ENCODE data around the gene SLC25A45.

The SLC25A45 gene

DNA sequence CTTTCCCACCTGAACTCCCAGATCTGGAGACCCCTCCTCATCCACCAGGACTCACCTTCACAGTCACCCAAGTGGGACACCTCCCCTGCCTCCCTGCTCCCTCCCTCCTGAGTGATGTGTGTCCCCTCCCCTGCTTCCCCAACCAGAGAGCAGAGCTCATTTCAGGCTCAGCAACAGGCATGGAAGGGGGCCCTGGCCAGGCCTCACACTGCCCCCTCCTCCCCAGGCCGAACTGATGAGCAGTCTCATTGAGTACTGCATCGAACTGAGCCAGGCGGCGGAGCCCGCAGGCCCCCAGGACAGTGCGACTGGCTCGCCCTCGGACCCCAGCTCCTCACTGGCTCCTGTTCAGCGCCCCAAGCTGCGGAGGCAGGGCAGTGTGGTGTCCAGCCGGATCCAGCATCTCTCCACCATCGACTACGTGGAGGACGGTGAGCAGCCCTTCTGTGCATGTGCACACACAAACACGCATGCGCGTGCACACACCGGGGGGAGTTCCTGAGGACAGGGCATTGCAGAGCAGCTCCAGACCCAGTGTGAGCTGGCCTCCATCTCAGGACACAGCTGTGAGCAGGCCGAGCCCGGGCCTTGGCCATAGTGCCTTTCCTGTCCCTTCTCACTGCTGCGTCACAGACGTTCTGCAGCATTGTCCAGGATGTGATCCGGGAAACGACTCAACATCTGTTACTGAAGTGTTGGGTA is 22.3 kb upstream of the SLC25A45 start:
- DNase-seq (ENCODE audit: low spot score): no peak

DNA sequence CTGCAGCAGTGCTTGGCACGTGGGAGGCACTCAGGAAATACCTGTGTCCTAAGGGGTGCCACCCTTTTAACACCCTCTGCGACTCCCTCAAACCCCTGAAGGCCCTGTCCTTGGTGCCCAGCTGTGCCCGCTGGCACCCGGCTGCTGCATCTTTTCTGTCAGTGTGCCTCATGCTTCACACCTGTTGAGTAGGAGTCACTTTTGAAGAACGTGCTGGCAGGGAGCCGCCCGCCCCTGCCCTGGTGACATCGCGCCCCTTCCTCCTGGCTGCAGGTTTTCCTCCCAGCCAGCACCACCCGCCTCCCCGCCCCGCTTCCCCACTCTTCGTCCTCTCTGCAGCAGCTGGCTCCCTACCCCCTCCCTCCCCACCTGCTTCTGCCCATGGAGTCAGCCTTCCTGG is 21.8 kb upstream of the SLC25A45 start:
- peak; percentile 53 for DNase-seq (ENCODE audit: low spot score)

- DNase-seq (ENCODE audit: low spot score): peak; percentile 94
Measured at GRCh38 chr11:65403607-65404121, 21.2 kb upstream of the SLC25A45 start.

GRCh38 chr11:65402790-65403189 is 20.3 kb upstream of the SLC25A45 start:
- no peak for DNase-seq (ENCODE audit: low spot score)

DNA sequence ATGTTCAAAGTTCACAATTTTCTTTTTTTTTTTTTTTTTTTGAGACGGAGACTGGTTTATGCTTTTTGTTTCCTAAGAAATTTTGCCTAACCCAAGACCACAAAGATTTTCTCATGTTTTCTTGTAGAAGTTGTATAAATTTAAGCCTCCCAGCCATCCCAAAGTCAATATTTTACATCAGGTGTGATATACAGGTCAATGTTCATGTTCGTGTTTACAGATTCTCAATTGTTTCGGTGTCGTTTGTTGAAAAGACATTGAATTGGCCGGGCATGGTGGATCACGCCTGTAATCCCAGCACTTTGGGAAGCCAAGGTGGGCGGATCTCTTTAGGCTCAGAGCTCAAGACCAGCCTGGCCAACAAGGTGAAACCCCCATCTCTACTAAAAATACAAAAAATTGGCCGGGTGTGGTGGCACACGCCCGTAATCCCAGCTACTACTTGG is 19.4 kb upstream of the SLC25A45 start:
- no peak for DNase-seq (ENCODE audit: low spot score)

DNA sequence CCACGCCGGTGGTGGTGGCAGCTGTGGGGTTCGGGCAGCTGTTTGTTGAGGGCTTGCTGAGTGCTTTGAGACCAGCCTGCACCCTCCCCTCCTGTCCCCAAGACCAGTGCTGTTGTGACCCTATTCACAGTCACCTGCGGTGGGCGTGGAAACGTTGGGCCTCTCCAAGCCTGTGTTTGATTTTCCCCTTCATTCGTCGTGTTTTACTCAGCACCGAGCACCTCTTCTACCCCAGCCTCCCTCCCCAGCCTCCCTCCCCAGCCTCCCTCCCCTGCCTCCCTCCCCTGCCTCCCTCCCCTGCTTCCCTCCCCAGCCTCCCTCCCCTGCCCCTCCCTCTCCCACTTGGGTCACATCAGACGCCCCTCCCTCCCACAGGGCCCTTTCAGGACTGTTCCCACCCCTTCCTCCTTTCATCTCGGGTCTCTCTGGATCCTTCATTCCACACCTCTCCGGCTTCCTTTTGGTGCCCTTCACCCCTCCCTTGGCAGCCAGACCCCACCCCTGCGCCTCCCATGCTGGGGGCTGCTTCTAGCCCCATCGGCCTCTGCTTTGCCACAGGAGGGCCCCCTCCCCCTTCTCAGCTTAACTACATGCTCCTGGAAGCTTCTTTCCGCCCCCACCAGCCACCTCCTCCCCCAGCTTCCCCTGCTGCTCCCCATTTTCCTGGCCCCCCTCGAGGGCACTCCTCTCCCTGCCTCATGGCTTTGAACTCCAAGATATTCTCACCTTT is 18.8 kb upstream of the SLC25A45 start:
- DNase-seq (ENCODE audit: low spot score): no peak

GRCh38 chr11:65400307-65401072 is 18.0 kb upstream of the SLC25A45 start:
- no peak for DNase-seq (ENCODE audit: low spot score)

GRCh38 chr11:65399845-65400244 is 17.4 kb upstream of the SLC25A45 start:
- no peak for DNase-seq (ENCODE audit: low spot score)

GRCh38 chr11:65399249-65399648 is 16.8 kb upstream of the SLC25A45 start:
- DNase-seq (ENCODE audit: low spot score): no peak

- no peak for DNase-seq (ENCODE audit: low spot score)
Measured at GRCh38 chr11:65398362-65398910, 16.0 kb upstream of the SLC25A45 start.

GRCh38 chr11:65396769-65397745 is 14.6 kb upstream of the SLC25A45 start:
- no peak for DNase-seq (ENCODE audit: low spot score)

- DNase-seq (ENCODE audit: low spot score): no peak
Measured at GRCh38 chr11:65395961-65396530, 13.6 kb upstream of the SLC25A45 start.

- no peak for DNase-seq (ENCODE audit: low spot score)
Measured at GRCh38 chr11:65394125-65394536, 11.7 kb upstream of the SLC25A45 start.

- no peak for DNase-seq (ENCODE audit: low spot score)
Measured at GRCh38 chr11:65393513-65394079, 11.2 kb upstream of the SLC25A45 start.

DNA sequence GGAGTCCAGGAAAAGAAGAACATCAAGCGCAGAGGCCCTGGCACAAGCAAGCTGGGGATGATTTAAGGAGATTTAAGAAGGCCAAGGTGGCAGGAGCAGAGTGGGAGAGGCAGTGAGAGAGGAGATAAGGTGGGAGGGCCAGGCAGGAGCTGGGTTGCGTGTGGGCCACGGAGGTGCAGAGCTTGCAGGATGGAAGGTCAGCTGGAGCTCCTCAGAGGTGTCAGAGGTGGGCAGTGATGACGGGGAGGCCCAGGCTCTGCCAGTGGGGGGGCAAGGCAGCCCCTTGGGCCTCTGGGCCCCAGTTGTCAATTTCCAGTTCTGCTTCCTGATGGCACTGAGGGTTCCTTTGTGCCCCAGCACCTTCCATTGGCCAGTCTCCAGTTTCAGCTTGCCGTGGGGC is 10.5 kb upstream of the SLC25A45 start:
- DNase-seq (ENCODE audit: low spot score): no peak

DNA sequence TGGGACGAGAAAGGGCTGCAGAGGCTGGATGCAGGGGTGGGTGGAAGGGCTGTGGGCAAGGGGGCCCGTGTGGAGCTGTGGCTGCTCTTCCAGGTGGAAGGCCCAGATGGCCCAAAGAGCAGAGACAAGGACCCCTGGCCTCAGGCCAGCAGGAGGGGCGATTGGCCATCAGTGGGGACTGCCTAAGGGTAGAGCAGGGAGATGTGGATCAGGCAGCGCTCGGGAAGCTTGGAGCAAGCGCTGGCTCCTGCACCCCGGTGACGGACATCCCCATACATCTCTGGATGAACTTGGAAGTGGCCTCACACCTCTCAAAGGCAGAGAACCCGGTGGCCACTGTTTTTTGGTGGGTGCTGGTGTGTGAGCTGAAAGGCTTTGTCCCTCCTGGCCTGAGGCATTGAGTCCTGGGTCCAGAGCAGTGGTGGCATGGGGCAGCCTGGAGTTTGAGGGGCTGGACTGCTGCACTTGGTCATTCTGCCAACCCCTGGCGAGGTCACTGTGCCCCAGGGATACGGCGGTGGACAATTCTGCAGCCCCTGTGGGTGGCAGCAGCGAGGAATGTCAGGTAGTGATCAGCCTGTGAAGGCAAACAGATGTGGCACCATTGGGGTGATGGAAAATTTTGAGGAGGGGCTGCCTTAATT is 9.9 kb upstream of the SLC25A45 start:
- no peak for DNase-seq (ENCODE audit: low spot score)

DNA sequence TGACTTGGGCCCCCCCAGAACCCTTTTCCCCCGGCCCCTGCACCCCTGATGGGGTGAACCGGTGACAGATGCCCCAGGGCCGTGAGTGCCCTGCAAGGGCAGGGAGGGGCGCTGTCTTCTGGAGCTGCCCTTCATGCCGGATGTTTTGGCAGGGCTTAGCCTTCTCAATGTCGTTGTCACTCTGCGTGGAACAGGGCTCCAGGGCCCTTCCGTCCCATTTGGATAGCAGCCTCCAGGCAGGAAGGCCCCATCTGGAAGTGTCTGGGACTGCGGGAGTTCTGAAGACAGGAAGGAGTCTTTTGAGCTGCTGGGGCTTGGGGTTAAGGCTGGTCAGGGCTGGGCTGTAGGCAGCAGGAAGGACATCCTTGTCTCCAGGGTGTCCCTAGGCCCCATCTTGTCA is 8.6 kb upstream of the SLC25A45 start:
- DNase-seq (ENCODE audit: low spot score): no peak

GRCh38 chr11:65390099-65390941 is 7.9 kb upstream of the SLC25A45 start:
- no peak for DNase-seq (ENCODE audit: low spot score)

Data from NAMALWA (cell line).